ENCODE data around the gene REEP6. TPM values are rescaled to one million over a fixed set of nuclear protein-coding genes. Genes with fewer than 3 reads are reported as not detected.
"Not testable (repeated sequence)": the region's sequence is repeated elsewhere in the genome, so short reads cannot be mapped to it uniquely, and the experiment has no call there.

REEP6 gene
- total RNA-seq, 1 donor from 2014 or later = 4.2 TPM

GRCh38 chr19:1472231-1473084 is 18.5 kb upstream of the REEP6 start:
- no peak for DNase-seq

DNA sequence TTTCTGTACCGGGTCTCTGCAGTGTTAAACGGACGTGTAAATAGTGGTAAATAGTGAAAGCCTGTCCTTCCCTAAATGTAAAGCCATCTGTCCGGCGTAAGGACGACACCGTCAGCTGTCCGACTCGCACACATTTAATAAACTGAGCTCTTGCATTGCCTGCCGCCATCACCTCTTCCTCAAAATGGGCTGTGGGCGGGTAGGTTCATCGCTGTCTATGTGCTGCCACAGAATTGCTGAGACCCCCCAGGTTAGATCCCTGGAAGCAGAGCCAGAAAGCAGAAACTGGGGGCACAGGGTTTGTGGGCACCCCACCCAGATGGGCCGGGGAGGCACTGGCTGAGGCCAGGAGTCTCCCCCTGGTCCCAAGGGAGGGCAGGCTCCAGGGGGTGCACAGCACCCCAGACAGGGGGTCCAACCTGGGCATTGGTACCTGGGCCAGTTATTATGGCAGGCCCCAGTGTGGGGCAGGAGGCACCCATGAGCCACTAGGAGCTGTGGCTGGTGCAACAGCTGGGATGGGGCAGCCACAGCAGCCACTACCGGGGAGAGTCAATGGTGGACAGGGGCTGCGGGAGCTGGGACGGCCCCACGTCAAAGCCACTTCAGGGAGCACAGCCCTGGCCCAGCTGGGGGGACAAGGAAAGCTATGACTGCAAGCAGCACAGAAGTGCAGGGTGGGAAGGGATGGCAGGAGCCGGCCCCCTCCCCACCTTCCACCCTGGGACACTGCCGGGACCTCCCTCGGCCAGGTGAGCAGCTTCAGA is 17.7 kb upstream of the REEP6 start:
- no peak for DNase-seq

GRCh38 chr19:1474011-1474764 is 16.8 kb upstream of the REEP6 start:
- no peak for DNase-seq

DNA sequence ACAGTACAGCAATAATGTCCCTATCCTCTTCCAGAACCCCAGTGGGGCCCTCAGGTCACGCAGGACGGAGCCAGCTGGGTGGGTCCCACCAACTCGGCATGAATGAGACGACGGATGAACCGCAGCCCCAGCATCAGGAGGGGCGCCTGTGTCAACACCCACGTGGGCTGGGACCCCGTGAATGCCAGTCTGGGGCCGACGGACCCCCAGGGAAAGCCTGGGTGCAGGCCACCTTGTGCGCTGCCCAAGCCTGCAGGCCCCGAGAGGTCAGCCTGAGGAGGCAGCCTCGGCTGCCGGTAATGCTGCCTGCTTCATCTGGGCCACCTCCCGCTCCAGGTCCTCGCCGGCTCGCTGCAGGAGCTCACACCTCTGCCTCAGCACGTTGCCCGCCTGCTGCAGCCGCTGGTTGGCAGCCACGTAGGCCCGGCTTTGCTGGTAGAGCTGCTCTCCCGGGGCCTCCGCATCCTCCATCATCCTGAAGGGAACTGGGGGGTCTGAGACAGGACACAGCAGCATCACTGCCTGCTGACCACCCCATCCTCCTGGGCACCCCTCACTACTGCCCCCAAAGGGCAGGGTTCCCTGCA is 16.1 kb upstream of the REEP6 start:
- DNase-seq = no peak

DNA sequence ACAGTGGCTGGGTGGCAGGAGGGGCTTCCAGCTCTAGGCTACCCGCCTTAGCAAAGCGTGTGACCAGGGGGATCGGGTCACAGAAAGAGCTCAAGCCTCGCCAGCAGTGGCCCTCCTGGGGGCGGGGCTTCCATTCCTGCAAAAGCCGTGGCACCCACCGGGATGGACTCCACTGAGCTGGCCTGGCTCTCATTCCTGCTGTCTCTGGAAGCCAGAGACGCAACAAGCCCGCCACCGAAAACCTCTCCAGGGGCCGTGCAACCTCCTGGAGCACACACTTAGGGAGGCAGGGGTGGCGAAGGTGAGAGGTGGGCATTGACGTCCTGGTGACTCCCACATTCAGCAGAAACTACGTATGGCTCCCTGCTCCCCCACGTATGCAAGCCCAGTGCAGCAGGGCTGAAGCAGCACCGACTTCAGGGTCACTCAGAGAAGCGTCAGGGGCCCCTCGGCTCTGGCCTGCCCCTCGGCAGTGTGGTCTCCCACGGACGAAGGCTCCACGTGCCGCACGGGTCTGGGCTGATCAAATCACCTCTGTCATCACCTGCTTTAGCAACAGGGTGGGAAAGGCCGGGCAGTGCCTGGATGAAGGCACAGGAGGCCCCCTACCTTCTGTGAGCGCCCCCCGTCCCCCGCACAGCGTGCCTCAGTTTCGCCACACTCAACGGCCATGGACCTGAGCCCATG is 15.1 kb upstream of the REEP6 start:
- DNase-seq = no peak

DNA sequence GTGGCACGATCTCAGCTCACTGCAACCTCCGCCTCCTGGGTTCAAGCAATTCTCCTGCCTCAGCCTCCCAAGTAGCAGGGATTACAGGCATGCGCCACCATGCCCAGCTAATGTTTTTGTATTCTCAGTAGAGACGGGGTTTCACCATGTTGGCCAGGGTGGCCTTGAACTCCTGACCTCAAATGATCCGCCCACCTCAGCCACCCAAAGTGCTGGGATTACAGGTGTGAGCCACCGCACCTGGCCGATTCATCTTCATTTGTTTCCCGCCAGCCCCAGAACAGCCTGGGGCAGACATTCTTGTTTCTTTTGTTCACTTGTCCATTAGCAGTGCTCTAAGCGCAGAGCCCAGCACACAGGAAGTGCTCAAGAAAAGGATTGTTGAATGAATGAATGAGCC is 13.9 kb upstream of the REEP6 start:
- DNase-seq = not testable (repeated sequence)

GRCh38 chr19:1478934-1479707 is 11.9 kb upstream of the REEP6 start, which contains the start of gene C19orf25:
C19orf25 (minus strand) TSS chr19:1479215; CDS start chr19:1478903, 312 bp downstream.
- peak; percentile 96 for DNase-seq

- no peak for DNase-seq
Observed at GRCh38 chr19:1481224-1481892, 9.6 kb upstream of the REEP6 start.

DNA sequence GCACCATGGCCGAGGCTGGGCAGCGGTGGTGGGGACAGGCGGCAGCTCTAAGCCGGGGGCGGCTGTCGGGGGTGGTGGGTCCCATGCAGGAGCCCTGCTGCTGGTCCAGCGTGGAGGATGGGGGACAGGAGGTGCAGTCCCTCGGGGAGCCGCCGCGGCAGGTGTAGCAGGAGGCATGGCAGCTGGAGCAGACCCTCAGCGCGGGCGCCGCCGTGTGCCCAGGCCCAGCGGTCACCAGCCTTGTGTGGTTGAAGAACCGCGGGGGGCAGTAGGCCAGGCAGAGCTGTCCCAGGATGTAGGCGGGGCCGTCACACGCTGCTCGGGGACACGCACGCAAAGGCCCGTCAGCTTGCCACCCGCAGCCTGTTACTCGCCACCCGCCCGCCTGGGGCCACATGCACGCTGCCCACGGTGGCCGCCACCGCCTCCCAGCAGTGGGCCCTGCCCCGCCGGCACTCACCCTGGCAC is 9.1 kb upstream of the REEP6 start:
- no peak for DNase-seq

- DNase-seq = no peak
Observed at GRCh38 chr19:1482361-1483130, 8.4 kb upstream of the REEP6 start.

DNA sequence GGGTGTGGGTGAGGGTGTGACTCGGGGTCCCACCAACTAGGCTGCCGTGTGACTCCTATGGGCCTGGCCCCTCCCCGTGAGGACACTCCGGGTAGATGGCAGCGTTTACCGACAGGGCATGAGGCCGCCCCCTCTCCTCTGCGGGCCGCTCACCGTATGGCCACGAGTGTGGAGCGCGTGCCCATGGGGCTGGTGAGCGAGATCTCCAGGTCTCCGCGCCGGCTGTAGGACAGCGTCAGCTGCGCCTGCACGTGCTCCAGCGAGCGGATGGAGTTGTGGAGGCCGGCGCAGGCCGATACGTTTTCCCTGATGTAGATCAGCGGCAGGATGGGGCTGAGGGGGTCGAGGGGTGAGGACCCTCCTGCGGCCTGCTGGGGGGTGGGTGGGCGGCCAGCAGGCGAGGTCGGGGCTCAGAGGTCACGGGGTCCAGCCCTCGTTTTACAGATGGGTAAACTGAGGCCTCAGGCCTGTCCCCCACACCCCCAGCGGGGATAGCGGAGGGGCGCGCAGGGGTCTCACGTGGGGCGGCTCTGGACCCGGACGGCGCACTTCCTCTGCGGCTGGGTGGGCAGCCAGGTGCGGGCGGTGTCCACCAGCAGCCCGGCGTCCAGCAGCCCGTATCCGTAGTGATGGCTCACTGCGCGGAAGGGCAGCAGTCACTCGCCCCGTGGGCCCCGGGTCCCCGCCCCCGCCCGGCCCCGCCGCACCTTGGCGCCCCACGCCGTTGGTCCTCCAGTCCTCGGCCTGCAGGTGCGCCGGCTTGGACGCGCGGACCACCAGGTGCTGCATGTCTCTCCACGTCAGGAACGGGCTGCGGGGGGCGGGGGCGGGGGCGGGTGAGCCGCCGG is 7.6 kb upstream of the REEP6 start:
- DNase-seq = no peak

GRCh38 chr19:1483979-1484428 is 7.0 kb upstream of the REEP6 start:
- no peak for DNase-seq

DNA sequence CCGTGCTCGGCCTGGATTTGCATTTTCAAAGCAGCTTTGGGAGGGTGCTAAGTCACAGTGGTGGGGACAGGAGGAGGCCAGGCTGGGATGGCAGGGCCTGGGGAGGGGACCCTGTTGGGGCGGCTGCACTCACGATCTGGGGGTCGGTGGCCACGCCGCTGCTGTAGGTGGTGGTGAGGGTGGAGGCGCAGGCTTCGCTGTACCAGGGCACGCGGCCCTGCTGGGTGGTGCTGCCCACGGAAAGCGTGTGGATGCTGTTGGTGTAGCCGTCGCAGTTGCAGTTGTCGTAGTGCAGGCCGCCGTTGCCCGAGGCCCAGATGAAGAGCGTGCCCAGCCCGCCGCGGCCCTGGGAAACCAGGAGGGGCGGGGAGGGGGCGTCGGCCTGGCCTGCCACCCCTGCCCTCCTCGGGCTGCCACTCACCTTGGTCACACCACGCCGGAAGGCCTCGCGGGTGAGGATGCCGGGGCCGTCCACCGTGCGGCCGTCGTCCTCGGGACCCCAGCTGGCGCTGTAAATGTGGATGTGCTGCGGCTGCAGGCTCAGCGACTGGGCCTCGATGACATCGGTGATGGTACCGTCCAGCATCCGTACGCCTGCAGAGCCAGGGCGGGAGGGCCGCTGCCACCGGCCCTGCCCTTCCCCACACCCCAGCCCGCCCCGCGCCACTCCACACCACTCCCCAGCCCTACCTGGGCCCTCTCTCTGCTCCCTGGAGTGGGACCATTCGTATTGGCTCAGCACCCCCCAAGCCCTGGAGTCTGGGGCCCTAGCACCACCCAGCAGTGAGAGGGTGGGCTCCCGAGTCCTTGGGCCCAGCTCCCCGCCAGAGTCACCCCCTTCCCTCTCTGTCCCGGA is 4.0 kb upstream of the REEP6 start:
- DNase-seq = no peak

DNA sequence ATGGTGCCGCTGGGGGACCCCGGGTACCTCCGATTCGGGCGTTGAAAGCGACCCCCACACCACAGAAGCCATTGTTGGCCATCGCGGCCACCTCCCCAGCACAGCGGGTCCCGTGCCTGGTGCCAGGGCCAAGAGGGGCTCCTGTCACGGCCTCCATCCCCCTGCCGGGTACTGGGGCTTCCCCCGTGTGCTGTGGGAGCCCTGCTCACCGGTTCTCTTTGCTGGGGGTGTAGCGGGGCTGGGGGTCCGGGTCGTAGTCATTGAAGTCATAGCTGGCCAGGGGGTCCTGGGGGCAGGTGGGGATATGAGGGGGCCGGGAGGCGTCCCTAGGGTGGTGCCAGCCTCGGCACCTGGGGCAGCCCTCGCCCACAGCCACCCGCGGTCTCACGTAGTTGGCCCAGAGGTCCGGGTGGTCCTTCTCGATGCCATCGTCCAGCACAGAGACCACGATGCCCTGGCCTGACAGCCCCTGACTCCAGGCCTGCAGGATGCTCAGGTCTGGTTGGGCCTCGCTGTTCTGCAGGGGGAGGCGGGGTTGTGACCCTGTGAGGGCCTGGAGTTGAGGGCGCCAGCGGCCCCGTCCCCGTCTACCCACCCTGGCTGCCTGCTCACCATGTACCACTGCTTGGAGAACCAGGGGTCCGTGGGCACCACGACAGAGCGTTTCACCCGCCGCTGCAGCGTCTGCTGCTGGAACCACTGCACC is 3.3 kb upstream of the REEP6 start:
- no peak for DNase-seq

- DNase-seq = no peak
Observed at GRCh38 chr19:1488282-1488601, 2.7 kb upstream of the REEP6 start.

GRCh38 chr19:1489463-1490310 is 1.3 kb upstream of the REEP6 start:
- DNase-seq = no peak

Measured in tongue (tissue), 2 donors.